Measurements from ENCODE around the gene WNK3. TPM values are rescaled to one million over a fixed set of nuclear protein-coding genes. Genes with fewer than 3 reads are reported as not detected.

Gene WNK3
- total RNA-seq, 1 experiment from 2014 or later = 12.8 TPM

- ChIA-PET POLR2A (ENCODE audit: low non-redundant PET) (no interaction called here), CTCF (no interaction called here)
- no peaks in the 10 kb centered on the region for H3K4me1 ChIP-seq (ENCODE audit: insufficient read depth, low read length, poor library complexity, severe bottlenecking)
- no peak overlapping the region for H3K4me3 ChIP-seq (ENCODE audit: low read depth, low read length, poor library complexity, severe bottlenecking)
- TF ChIP-seq, protein P1, sequence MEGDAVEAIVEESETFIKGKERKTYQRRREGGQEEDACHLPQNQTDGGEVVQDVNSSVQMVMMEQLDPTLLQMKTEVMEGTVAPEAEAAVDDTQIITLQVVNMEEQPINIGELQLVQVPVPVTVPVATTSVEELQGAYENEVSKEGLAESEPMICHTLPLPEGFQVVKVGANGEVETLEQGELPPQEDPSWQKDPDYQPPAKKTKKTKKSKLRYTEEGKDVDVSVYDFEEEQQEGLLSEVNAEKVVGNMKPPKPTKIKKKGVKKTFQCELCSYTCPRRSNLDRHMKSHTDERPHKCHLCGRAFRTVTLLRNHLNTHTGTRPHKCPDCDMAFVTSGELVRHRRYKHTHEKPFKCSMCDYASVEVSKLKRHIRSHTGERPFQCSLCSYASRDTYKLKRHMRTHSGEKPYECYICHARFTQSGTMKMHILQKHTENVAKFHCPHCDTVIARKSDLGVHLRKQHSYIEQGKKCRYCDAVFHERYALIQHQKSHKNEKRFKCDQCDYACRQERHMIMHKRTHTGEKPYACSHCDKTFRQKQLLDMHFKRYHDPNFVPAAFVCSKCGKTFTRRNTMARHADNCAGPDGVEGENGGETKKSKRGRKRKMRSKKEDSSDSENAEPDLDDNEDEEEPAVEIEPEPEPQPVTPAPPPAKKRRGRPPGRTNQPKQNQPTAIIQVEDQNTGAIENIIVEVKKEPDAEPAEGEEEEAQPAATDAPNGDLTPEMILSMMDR (conservative IDR thresholded peaks at IDR 0.05; ENCODE audit: low read depth, low read length) = no peak
- TF ChIP-seq EZH2 (IDR thresholded peaks at IDR 0.05; ENCODE audit: borderline replicate concordance, low read depth, low read length, poor library complexity, severe bottlenecking) = no peak
- no peaks in the 10 kb centered on the region for H3K27me3 ChIP-seq (replicated peaks; ENCODE audit: insufficient read depth, low read depth, low read length, poor library complexity)
- H3K9me3 ChIP-seq (ENCODE audit: low read depth, low read length, poor library complexity, severe bottlenecking) = no peaks in the 10 kb centered on the region
- no TSS peak for BruUV-seq (replicated peaks)
- H3K36me3 ChIP-seq (ENCODE audit: insufficient read depth, low read length, poor library complexity, severe bottlenecking) = no peaks in the 10 kb centered on the region
- DNase-seq (ENCODE audit: low spot score) = peak; percentile 2
- H3K27ac ChIP-seq (ENCODE audit: low read depth, low read length, poor library complexity, severe bottlenecking) = no peak overlapping the region
- intact Hi-C loops (cut with micrococcal nuclease; ENCODE audit: unreplicated experiment) = no loop called here
Observed at GRCh38 chrX:54223581-54223980, 134.3 kb downstream of the WNK3 start.

DNA sequence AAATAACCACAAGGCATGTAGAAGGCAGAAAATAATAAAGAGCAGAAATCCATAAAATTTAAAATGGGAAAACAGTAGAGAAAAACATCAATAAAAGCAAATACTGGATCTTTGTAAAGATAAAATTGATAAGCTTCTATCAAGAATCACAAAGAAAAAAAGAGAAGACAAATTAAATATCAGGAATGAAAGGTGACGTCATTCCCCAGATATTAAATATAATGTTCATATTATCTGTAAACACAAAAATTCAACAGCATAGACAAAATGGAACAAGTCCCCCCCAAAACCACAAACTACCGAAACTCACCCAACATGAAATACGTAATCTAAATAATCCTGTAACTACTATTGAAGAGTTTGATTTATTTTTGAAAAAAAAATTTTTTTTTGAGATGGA lies 144.2 kb downstream of the WNK3 start:
- Histone ChIP-seq H3K27me3 (replicated peaks; ENCODE audit: insufficient read depth, low read depth, low read length, poor library complexity) (no peaks in the 10 kb centered on the region), H3K9me3 (ENCODE audit: low read depth, low read length, poor library complexity, severe bottlenecking) (no peaks in the 10 kb centered on the region), H3K27ac (ENCODE audit: low read depth, low read length, poor library complexity, severe bottlenecking) (no peak overlapping the region), H3K36me3 (ENCODE audit: insufficient read depth, low read length, poor library complexity, severe bottlenecking) (no peaks in the 10 kb centered on the region), H3K4me1 (ENCODE audit: insufficient read depth, low read length, poor library complexity, severe bottlenecking) (no peaks in the 10 kb centered on the region), H3K4me3 (ENCODE audit: low read depth, low read length, poor library complexity, severe bottlenecking) (no peak overlapping the region)
- ChIA-PET POLR2A (ENCODE audit: low non-redundant PET) (no interaction called here), CTCF (no interaction called here)
- no peak for DNase-seq (ENCODE audit: low spot score)
- no TSS peak for BruUV-seq (replicated peaks)
- intact Hi-C loops (cut with micrococcal nuclease; ENCODE audit: unreplicated experiment) = no loop called here
- no peak for TF ChIP-seq EZH2 (IDR thresholded peaks at IDR 0.05; ENCODE audit: borderline replicate concordance, low read depth, low read length, poor library complexity, severe bottlenecking)
- TF ChIP-seq, protein P1 (conservative IDR thresholded peaks at IDR 0.05; ENCODE audit: low read depth, low read length) = no peak

DNA sequence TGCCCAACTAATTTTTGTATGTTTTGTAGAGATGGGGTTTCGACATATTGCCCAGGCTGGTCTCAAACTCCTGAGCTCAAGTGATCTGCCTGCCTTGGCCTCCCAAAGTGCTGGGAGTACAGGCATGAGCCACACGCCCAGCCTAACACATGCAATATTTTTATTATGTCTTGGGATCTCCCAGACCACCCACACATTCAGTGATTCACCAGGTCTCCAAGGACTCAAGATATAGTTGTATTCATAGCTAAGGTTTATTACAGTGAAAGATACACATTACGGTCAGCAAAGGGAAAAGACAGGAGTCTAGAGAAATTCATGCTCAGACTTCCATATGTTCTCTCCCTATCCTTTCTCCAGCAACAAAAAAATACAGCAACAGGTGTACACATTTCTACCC lies 149.3 kb downstream of the WNK3 start:
- no peak overlapping the region for H3K4me3 ChIP-seq (ENCODE audit: low read depth, low read length, poor library complexity, severe bottlenecking)
- H3K36me3 ChIP-seq (ENCODE audit: insufficient read depth, low read length, poor library complexity, severe bottlenecking) = no peaks in the 10 kb centered on the region
- no TSS peak for BruUV-seq (replicated peaks)
- TF ChIP-seq EZH2 (IDR thresholded peaks at IDR 0.05; ENCODE audit: borderline replicate concordance, low read depth, low read length, poor library complexity, severe bottlenecking) = no peak
- TF ChIP-seq, protein P1 (conservative IDR thresholded peaks at IDR 0.05; ENCODE audit: low read depth, low read length) = no peak
- H3K9me3 ChIP-seq (ENCODE audit: low read depth, low read length, poor library complexity, severe bottlenecking) = no peaks in the 10 kb centered on the region
- intact Hi-C loops (cut with micrococcal nuclease; ENCODE audit: unreplicated experiment) = no loop called here
- H3K27me3 ChIP-seq (replicated peaks; ENCODE audit: insufficient read depth, low read depth, low read length, poor library complexity) = no peaks in the 10 kb centered on the region
- no peak overlapping the region for H3K27ac ChIP-seq (ENCODE audit: low read depth, low read length, poor library complexity, severe bottlenecking)
- POLR2A ChIA-PET (ENCODE audit: low non-redundant PET) = no interaction called here
- DNase-seq (ENCODE audit: low spot score) = no peak
- H3K4me1 ChIP-seq (ENCODE audit: insufficient read depth, low read length, poor library complexity, severe bottlenecking) = no peaks in the 10 kb centered on the region
- CTCF ChIA-PET = no interaction called here
